HepG2 (cell line): ENCODE measurements around the gene CDKL5. TPM values are rescaled to one million over a fixed set of nuclear protein-coding genes. Genes with fewer than 3 reads are reported as not detected.

Source experiments
- ATAC-seq: fragments of 200-7000 bp; cut with Tn5 transposase; 3 replicates; pipeline ENCODE4 v1.9.1; 2020; ENCODE audit warnings: mild to moderate bottlenecking, moderate library complexity
- BruUV-seq: library from RNA; stranded (reverse); fragments of 400-500 nt; replicated peaks from 2 replicates; lab custom pipeline; 2021; lab: Mats Ljungman, UMichigan
- CTCF ChIA-PET: fragments of 300-600 bp; formaldehyde crosslinking; extraction: SDS; loops from one replicate; lab custom pipeline; 2021; ENCODE audit warnings: low total read pairs, inconsistent platforms, low intra/inter-chr PET ratio; lab: Yijun Ruan, JAX
- POLR2A ChIA-PET: fragments of 350-600 bp; sonication (Branson Sonifier 250); formaldehyde crosslinking; loops from one replicate; lab custom pipeline; 2020; ENCODE audit warnings: antibody characterized with exemption, inconsistent platforms; lab: Yijun Ruan, JAX
- DNase-seq: peaks from one replicate; pipeline ENCODE4 v3.0.0-alpha.2; 2015; ENCODE audit warnings: low spot score
- FAIRE-seq: peaks from 3 replicates; lab custom pipeline; 2011; peaks lifted over from hg19 to GRCh38; lab: Jason Lieb, UNC
- H2AFZ ChIP-seq: one replicate; pipeline ENCODE4 v1.6.1; 2011; ENCODE audit warnings: low read length, inconsistent platforms
- H3K27ac ChIP-seq: fragments of 300-600 bp; 3 replicates; pipeline ENCODE4 v1.8.0; 2011; ENCODE audit warnings: mixed run types, mild to moderate bottlenecking, mixed read lengths, low read length, inconsistent platforms; ENCODE audit not compliant: insufficient read depth; ENCODE audit errors: extremely low read length
- H3K27me3 ChIP-seq, 2 experiments: fragments of 200-600 bp in 1 of 2; 2 replicates in 1 of 2; 3 replicates in 1 of 2; pipeline versions ENCODE4 v1.6.0 to v1.8.0; 2011; ENCODE audit warnings: low read length in 2 of 2, mild to moderate bottlenecking in 2 of 2, moderate library complexity in 2 of 2, inconsistent platforms in 1 of 2; ENCODE audit not compliant: insufficient read depth in 2 of 2, control insufficient read depth in 1 of 2
- H3K36me3 ChIP-seq, 2 experiments: fragments of 200-600 bp in 1 of 2; replicated peaks in 1 of 2; 2 replicates in 1 of 2; 3 replicates in 1 of 2; pipeline versions ENCODE4 v1.5.1 to v1.8.0; 2011; ENCODE audit warnings: low read length in 2 of 2, inconsistent platforms in 1 of 2; ENCODE audit not compliant: insufficient read depth in 2 of 2, control insufficient read depth in 1 of 2
- H3K4me1 ChIP-seq: 2 replicates; pipeline ENCODE4 v1.5.1; 2012; ENCODE audit warnings: low read length, inconsistent platforms; ENCODE audit not compliant: insufficient read depth
- H3K4me2 ChIP-seq: 2 replicates; pipeline ENCODE4 v1.6.0; 2011; ENCODE audit warnings: low read depth, low read length, inconsistent platforms
- H3K4me3 ChIP-seq, 3 experiments: fragments of 200-600 bp in 1 of 3; sonication (generic), shearing (Covaris generic) in 1 of 3; replicated peaks in 1 of 3; 2 replicates each; pipeline ENCODE4 v1.5.1; 2011 to 2016; ENCODE audit warnings: low read length in 3 of 3, inconsistent platforms in 2 of 3, low read depth in 2 of 3, mild to moderate bottlenecking in 2 of 3, control low read depth in 1 of 3, mixed read lengths in 1 of 3; ENCODE audit not compliant: insufficient read depth in 1 of 3
- H3K79me2 ChIP-seq: one replicate; pipeline ENCODE4 v1.6.1; 2011; ENCODE audit warnings: low read length, inconsistent platforms; ENCODE audit not compliant: insufficient read depth
- H3K9ac ChIP-seq: 2 replicates; pipeline ENCODE4 v1.6.0; 2011; ENCODE audit warnings: mild to moderate bottlenecking, low read depth, low read length, inconsistent platforms; ENCODE audit not compliant: insufficient read depth
- H3K9me3 ChIP-seq: 2 replicates; pipeline ENCODE4 v1.5.1; 2012; ENCODE audit warnings: mild to moderate bottlenecking, low read length
- H4K20me1 ChIP-seq: 2 replicates; pipeline ENCODE4 v1.6.0; 2011; ENCODE audit warnings: inconsistent platforms, mild to moderate bottlenecking, low read length, moderate library complexity; ENCODE audit not compliant: insufficient read depth
- AKAP8 ChIP-seq: sonication (generic); formaldehyde crosslinking; IDR thresholded peaks from 2 replicates; pipeline ENCODE4 v1.5.1; 2020; ENCODE audit warnings: mild to moderate bottlenecking, missing genetic modification reagents
- HMGXB4 ChIP-seq, 2 experiments: sonication (generic) in 1 of 2; formaldehyde crosslinking in 1 of 2; IDR thresholded peaks; 2 replicates each; pipeline versions ENCODE4 v1.4.0 to v1.6.1; 2018 to 2020; ENCODE audit warnings: missing genetic modification reagents in 2 of 2, borderline replicate concordance in 1 of 2, low read depth in 1 of 2, mild to moderate bottlenecking in 1 of 2, missing biosample characterization in 1 of 2
- TEAD3 ChIP-seq: optimal IDR thresholded peaks from 2 replicates; pipeline ENCODE3; 2016; ENCODE audit warnings: borderline replicate concordance
- WGBS: methylation state at CpG from one replicate; pipeline ENCODE4 v1.1.6; 2017; ENCODE audit warnings: low lambda C conversion rate; 5-methylcytosine and 5-hydroxymethylcytosine counted together
- in situ Hi-C: cut with HindIII; loops from 2 replicates; pipeline ENCODE4 v1.10.0; 2017; ENCODE audit warnings: low pct_unique_long_range_greater_than_20kb; ENCODE audit not compliant: extremely low pct_ligation_motif_present
- intact Hi-C: fragments of 100-400 bp; cut with micrococcal nuclease; formaldehyde crosslinking; loops from one replicate; pipeline ENCODE4 v1.10.0; 2022; ENCODE audit not compliant: unreplicated experiment
- polyA plus RNA-seq, 8 experiments: library from polyadenylated mRNA; depleted of rRNA in 3 of 8; stranded (reverse) in 7 of 8; unstranded in 1 of 8; fragments of >200 nt; fragmentation: Illumina TruSeq in 4 of 8; extraction: Trizol in 4 of 8; gene quantifications; 2 replicates each; pipeline versions ENCODE4 v1.2.1 to v1.2.3, GENCODE V29; 2011 to 2016; ENCODE audit warnings: low read depth in 4 of 8, missing spikeins in 1 of 8, mixed read lengths in 1 of 8; ENCODE audit not compliant: insufficient read depth in 1 of 8
- total RNA-seq, 5 experiments: library from RNA; depleted of rRNA; stranded (reverse); fragments of >200 nt; fragmentation: Illumina TruSeq; extraction: Trizol; gene quantifications; 2 replicates each; pipeline ENCODE4 v1.2.3, GENCODE V29; 2016; ENCODE audit warnings: low read depth in 1 of 5
- TF ChIP-seq, protein P1 (sequence below), 2 experiments: fragments of 450-650 bp in 1 of 2; sonication (generic) in 1 of 2; formaldehyde crosslinking in 1 of 2; IDR thresholded peaks; 2 replicates each; pipeline versions ENCODE4 v1.6.1 to v1.8.0; 2016 to 2022; ENCODE audit warnings: antibody characterized with exemption in 1 of 2, mild to moderate bottlenecking in 1 of 2, missing genetic modification reagents in 1 of 2

CDKL5 gene
- total and polyA plus RNA-seq, 2 of the 13 experiments (the other 11 are each of a cell fraction or from before 2014, with no cell fraction given), result 2.8 to 7.0 TPM

- peak; percentile 64 for FAIRE-seq
- Histone ChIP-seq H3K4me2 (peak overlapping the region; percentile 24), H3K36me3 (no peaks in the 10 kb centered on the region), H3K27me3 (no peaks in the 10 kb centered on the region), H3K9me3 (no peaks in the 10 kb centered on the region), H3K79me2 (no peaks in the 10 kb centered on the region), H2AFZ (no peak overlapping the region), H3K27ac (no peak overlapping the region), H4K20me1 (no peaks in the 10 kb centered on the region), H3K4me1 (peaks cover 18% of the 10 kb centered on the region), H3K4me3 (no peak overlapping the region), H3K9ac (no peak overlapping the region)
- peak; percentile 41; the same call in 2 of the 3 replicates for ATAC-seq
- in situ Hi-C loops (no loop called here), intact Hi-C loops (no loop called here)
- 7% methylated on average over 3 of the region's 5 CpGs for WGBS
- DNase-seq, result peak; percentile 28
- POLR2A ChIA-PET, result no interaction called here
- TF ChIP-seq, protein P1, sequence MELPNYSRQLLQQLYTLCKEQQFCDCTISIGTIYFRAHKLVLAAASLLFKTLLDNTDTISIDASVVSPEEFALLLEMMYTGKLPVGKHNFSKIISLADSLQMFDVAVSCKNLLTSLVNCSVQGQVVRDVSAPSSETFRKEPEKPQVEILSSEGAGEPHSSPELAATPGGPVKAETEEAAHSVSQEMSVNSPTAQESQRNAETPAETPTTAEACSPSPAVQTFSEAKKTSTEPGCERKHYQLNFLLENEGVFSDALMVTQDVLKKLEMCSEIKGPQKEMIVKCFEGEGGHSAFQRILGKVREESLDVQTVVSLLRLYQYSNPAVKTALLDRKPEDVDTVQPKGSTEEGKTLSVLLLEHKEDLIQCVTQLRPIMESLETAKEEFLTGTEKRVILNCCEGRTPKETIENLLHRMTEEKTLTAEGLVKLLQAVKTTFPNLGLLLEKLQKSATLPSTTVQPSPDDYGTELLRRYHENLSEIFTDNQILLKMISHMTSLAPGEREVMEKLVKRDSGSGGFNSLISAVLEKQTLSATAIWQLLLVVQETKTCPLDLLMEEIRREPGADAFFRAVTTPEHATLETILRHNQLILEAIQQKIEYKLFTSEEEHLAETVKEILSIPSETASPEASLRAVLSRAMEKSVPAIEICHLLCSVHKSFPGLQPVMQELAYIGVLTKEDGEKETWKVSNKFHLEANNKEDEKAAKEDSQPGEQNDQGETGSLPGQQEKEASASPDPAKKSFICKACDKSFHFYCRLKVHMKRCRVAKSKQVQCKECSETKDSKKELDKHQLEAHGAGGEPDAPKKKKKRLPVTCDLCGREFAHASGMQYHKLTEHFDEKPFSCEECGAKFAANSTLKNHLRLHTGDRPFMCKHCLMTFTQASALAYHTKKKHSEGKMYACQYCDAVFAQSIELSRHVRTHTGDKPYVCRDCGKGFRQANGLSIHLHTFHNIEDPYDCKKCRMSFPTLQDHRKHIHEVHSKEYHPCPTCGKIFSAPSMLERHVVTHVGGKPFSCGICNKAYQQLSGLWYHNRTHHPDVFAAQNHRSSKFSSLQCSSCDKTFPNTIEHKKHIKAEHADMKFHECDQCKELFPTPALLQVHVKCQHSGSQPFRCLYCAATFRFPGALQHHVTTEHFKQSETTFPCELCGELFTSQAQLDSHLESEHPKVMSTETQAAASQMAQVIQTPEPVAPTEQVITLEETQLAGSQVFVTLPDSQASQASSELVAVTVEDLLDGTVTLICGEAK (IDR thresholded peaks at IDR 0.05), result peak; percentile 61
- TF ChIP-seq, protein P1 (CRISPR knock-in tag; IDR thresholded peaks at IDR 0.05), result peak; percentile 95
- no peak for TF ChIP-seq TEAD3 (CRISPR knock-in tag)
- TF ChIP-seq AKAP8 (CRISPR knock-in tag), result no peak
- no peak for TF ChIP-seq HMGXB4 (CRISPR knock-in tag; IDR thresholded peaks at IDR 0.05; ENCODE audit: borderline replicate concordance in 1 of 2, low read depth in 1 of 2)
- BruUV-seq, result no TSS peak
- CTCF ChIA-PET, result no interaction called here
Measured at GRCh38 chrX:18654875-18655836, 229.7 kb downstream of the CDKL5 start.
